Psoas muscle (tissue), 8 donors: ENCODE results near the gene KRTAP26-1. TPM values are rescaled to one million over a fixed set of nuclear protein-coding genes. Genes with fewer than 3 reads are reported as not detected.

ENCODE experiments used
- ATAC-seq, 4 donors: fragments of 200-7000 bp; cut with Tn5 transposase; one replicate each; pipeline ENCODE4 v1.9.1; 2020; ENCODE audit warnings: moderate library complexity in 3 of 4, mild to moderate bottlenecking in 2 of 4
- DNase-seq, 2 donors: peaks; one replicate each; pipeline ENCODE4 v3.0.0-alpha.2; 2020
- H3K27ac ChIP-seq: fragments of 200-600 bp; one replicate; pipeline ENCODE4 v1.8.0; 2022
- H3K27me3 ChIP-seq, 3 donors: fragments of 200-600 bp in 1 of 3; one replicate each; pipeline versions ENCODE4 v1.6.1 to v1.8.0; 2013 to 2022; ENCODE audit warnings: low read length in 2 of 3, mild to moderate bottlenecking in 2 of 3, moderate library complexity in 1 of 3; ENCODE audit not compliant: insufficient read depth in 3 of 3
- H3K36me3 ChIP-seq, 2 donors: fragments of 200-600 bp in 1 of 2; one replicate each; pipeline versions ENCODE4 v1.6.1 to v1.8.0; 2013 to 2022; ENCODE audit warnings: low read depth in 1 of 2, mild to moderate bottlenecking in 1 of 2, moderate library complexity in 1 of 2; ENCODE audit not compliant: insufficient read depth in 1 of 2
- H3K4me1 ChIP-seq: fragments of 200-600 bp; one replicate; pipeline ENCODE4 v1.8.0; 2022
- H3K4me3 ChIP-seq: fragments of 200-600 bp; one replicate; pipeline ENCODE4 v1.8.0; 2022; ENCODE audit warnings: mild to moderate bottlenecking
- H3K9me3 ChIP-seq: fragments of 200-600 bp; one replicate; pipeline ENCODE4 v1.8.0; 2022
- WGBS, 3 donors: extraction: QIAGEN DNeasy Blood & Tissue Kit; methylation state at CpG; one replicate each; pipeline versions ENCODE4 v1.1.6 to v1.1.7; 2013; 5-methylcytosine and 5-hydroxymethylcytosine counted together
- intact Hi-C, 2 donors: fragments of 100-400 bp; cut with DNase I; formaldehyde crosslinking; loops; one replicate each; pipeline versions ENCODE4 v1.11.0 to v1.14.2; 2022
- polyA plus RNA-seq, 3 donors: library from polyadenylated mRNA; stranded (reverse); fragments of 200-250 nt; gene quantifications; one replicate each; pipeline ENCODE4 v1.2.3, GENCODE V29; 2013
- total RNA-seq, 4 donors: library from RNA; stranded (reverse); fragmentation: NEBNext Ultra II Directional in 2 of 4; extraction: Animal tissue kit (Norgen Biotek cat#: 25700) in 2 of 4; gene quantifications; one replicate each; pipeline versions ENCODE4 v1.2.1 to v1.2.4, GENCODE V29; 2021 to 2023
- TF ChIP-seq, protein P1 (sequence below): fragments of 200-600 bp; IDR thresholded peaks from one replicate; pipeline ENCODE4 v1.8.0; 2022; ENCODE audit warnings: antibody characterized with exemption
- donor health status: healthy with polysubstance abuse.
- donor health status: DM: no; HTN: no; CAD: no; lungs with moderate emphysema.
- donor health status: Bipolar disorder and iron deficiency.
- donor health status: healthy.
- donor health status: DM: yes; HTN: yes; CAD: no.
- donor health status: DM: no; HTN: no; CAD: no.
- donor health status: DM: no; HTN: no; CAD: no.
- donor health status: DM: yes; HTN: yes; CAD: no.

The KRTAP26-1 gene
- total and polyA plus RNA-seq, 7 donors = not detected

DNA sequence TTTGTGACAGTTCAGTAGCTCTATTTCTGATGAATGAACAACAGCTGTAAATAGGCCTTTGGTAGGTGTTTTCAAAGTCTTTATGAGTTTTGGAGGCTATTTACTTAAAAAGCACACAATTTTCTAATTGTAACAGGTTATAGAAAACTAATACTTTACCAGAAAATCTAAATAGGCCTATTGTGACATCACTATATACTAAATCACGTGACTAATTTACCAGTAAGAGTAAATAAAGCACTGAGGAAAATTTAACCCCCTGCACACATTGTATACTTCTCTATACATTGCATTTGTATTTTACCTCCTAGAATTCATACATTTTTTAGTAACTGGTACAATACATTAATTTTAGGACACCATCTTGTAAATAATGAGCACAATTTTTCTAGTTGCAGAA, 15.0 kb downstream of the KRTAP26-1 start:
- 28 to 38% (median 37%) methylated on average over 1 of the region's 1 CpG for WGBS, 3 donors

GRCh38 chr21:30289215-30289614, 30.9 kb downstream of the KRTAP26-1 start, which contains the start of gene KRTAP25-1:
Gene KRTAP25-1 (minus strand): TSS chr21:30289514. CDS start chr21:30289490, 24 bp downstream.
- H3K27me3 ChIP-seq = no peaks in the 10 kb centered on the region
- no peaks in the 10 kb centered on the region for H3K4me1 ChIP-seq
- TF ChIP-seq, protein P1, sequence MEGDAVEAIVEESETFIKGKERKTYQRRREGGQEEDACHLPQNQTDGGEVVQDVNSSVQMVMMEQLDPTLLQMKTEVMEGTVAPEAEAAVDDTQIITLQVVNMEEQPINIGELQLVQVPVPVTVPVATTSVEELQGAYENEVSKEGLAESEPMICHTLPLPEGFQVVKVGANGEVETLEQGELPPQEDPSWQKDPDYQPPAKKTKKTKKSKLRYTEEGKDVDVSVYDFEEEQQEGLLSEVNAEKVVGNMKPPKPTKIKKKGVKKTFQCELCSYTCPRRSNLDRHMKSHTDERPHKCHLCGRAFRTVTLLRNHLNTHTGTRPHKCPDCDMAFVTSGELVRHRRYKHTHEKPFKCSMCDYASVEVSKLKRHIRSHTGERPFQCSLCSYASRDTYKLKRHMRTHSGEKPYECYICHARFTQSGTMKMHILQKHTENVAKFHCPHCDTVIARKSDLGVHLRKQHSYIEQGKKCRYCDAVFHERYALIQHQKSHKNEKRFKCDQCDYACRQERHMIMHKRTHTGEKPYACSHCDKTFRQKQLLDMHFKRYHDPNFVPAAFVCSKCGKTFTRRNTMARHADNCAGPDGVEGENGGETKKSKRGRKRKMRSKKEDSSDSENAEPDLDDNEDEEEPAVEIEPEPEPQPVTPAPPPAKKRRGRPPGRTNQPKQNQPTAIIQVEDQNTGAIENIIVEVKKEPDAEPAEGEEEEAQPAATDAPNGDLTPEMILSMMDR = no peak
- DNase-seq (no peak), ATAC-seq (no peak)
- no peaks in the 10 kb centered on the region for H3K9me3 ChIP-seq
- no peaks in the 10 kb centered on the region for H3K36me3 ChIP-seq
- 86 to 94% (median 88%) methylated on average over 2 of the region's 2 CpGs for WGBS, 3 donors
- no peak within 1 kb of the TSS for H3K4me3 ChIP-seq
- intact Hi-C loops = no loop called here
- H3K27ac ChIP-seq = no peak within 1 kb of the TSS

More for the DNA sequence above, 15.0 kb downstream of the KRTAP26-1 start:
- Histone ChIP-seq H3K27me3 (no peaks in the 10 kb centered on the region), H3K36me3 (no peaks in the 10 kb centered on the region), H3K27ac (no peak overlapping the region), H3K4me3 (no peak overlapping the region), H3K9me3 (peaks cover 9% of the 10 kb centered on the region), H3K4me1 (no peaks in the 10 kb centered on the region)
- intact Hi-C loops = no loop called here
- ATAC-seq (no peak), DNase-seq (no peak)
- TF ChIP-seq, protein P1 = no peak

GRCh38 chr21:30282850-30283249, 37.3 kb downstream of the KRTAP26-1 start, which contains the start of gene KRTAP24-1:
Gene KRTAP24-1 (minus strand): TSS chr21:30282950. CDS start chr21:30282932, 18 bp downstream.
- Histone ChIP-seq H3K27ac (no peak within 1 kb of the TSS), H3K27me3 (no peaks in the 10 kb centered on the region), H3K9me3 (no peaks in the 10 kb centered on the region), H3K4me3 (no peak within 1 kb of the TSS), H3K36me3 (no peaks in the 10 kb centered on the region), H3K4me1 (no peaks in the 10 kb centered on the region)
- TF ChIP-seq, protein P1 = no peak
- 47 to 48% (median 48%) methylated on average over 3 of the region's 3 CpGs for WGBS, 3 donors
- intact Hi-C loops = no loop called here
- DNase-seq (no peak), ATAC-seq (no peak)

DNA sequence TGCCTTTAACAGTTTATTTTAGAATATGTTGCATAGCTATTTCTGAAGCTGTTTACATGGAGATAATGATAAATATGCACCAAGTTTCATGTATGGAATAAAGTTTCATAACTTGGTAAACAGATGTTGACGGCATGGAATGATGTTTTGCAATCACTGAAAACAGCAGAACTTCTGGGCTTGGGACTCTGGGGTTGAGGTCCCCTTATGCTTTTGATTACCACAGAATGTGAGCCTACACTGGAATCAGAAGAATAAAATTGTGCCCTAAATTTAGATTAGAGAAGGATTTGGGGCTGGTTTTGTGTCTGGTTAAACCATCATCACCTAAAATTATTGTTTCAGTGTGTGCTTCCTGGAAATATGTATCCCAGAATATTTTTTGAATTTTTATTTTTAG, 48.5 kb downstream of the KRTAP26-1 start:
- TF ChIP-seq, protein P1 = no peak
- Histone ChIP-seq H3K4me1 (no peaks in the 10 kb centered on the region), H3K4me3 (no peak overlapping the region), H3K27me3 (no peaks in the 10 kb centered on the region), H3K27ac (no peak overlapping the region), H3K36me3 (no peaks in the 10 kb centered on the region), H3K9me3 (no peaks in the 10 kb centered on the region)
- 69 to 83% (median 77%) methylated on average over 1 of the region's 1 CpG for WGBS, 3 donors
- DNase-seq (no peak), ATAC-seq (no peak)
- intact Hi-C loops = no loop called here

- Histone ChIP-seq H3K4me3 (no peak overlapping the region), H3K27me3 (no peaks in the 10 kb centered on the region), H3K27ac (no peak overlapping the region), H3K9me3 (no peaks in the 10 kb centered on the region), H3K4me1 (no peaks in the 10 kb centered on the region), H3K36me3 (no peaks in the 10 kb centered on the region)
- ATAC-seq (no peak), DNase-seq (no peak)
- TF ChIP-seq, protein P1 = no peak
- intact Hi-C loops = no loop called here
- 63 to 76% (median 67%) methylated on average over 5 of the region's 5 CpGs for WGBS, 3 donors
Observed at GRCh38 chr21:30271156-30271555, 49.0 kb downstream of the KRTAP26-1 start.
